ENCODE results near the gene OVOL3. TPM values are rescaled to one million over a fixed set of nuclear protein-coding genes. Genes with fewer than 3 reads are reported as not detected.
"Not testable (repeated sequence)": the region's sequence is repeated elsewhere in the genome, so short reads cannot be mapped to it uniquely, and the experiment has no call there.

Gene OVOL3
- total RNA-seq, 1 experiment from 2014 or later: not detected

GRCh38 chr19:36131221-36131620 is 20.3 kb downstream of the OVOL3 start:
- DNase-seq (ENCODE audit: low spot score): not testable (repeated sequence)

GRCh38 chr19:36134867-36135266 is 23.9 kb downstream of the OVOL3 start:
- not testable (repeated sequence) for DNase-seq (ENCODE audit: low spot score)

- DNase-seq (ENCODE audit: low spot score): peak; percentile 95
Measured at GRCh38 chr19:36136964-36137686, 26.2 kb downstream of the OVOL3 start.

- no peak for DNase-seq (ENCODE audit: low spot score)
Measured at GRCh38 chr19:36139120-36139472, 28.2 kb downstream of the OVOL3 start.

GRCh38 chr19:36139473-36140303 is 28.7 kb downstream of the OVOL3 start, which contains the start of gene CAPNS1:
CAPNS1 (plus strand) TSS chr19:36140066; CDS start chr19:36141012, 946 bp downstream.
- DNase-seq (ENCODE audit: low spot score): peak; percentile 100

GRCh38 chr19:36140304-36141038 is 29.5 kb downstream of the OVOL3 start:
- DNase-seq (ENCODE audit: low spot score): peak; percentile 65

GRCh38 chr19:36141039-36141927 is 30.3 kb downstream of the OVOL3 start:
- peak; percentile 99 for DNase-seq (ENCODE audit: low spot score)

- no peak for DNase-seq (ENCODE audit: low spot score)
Measured at GRCh38 chr19:36142046-36142445, 31.1 kb downstream of the OVOL3 start.

- no peak for DNase-seq (ENCODE audit: low spot score)
Measured at GRCh38 chr19:36142496-36142895, 31.6 kb downstream of the OVOL3 start.

- DNase-seq (ENCODE audit: low spot score): no peak
Measured at GRCh38 chr19:36144624-36145023, 33.7 kb downstream of the OVOL3 start.

- no peak for DNase-seq (ENCODE audit: low spot score)
Measured at GRCh38 chr19:36149673-36150406, 38.9 kb downstream of the OVOL3 start.

GRCh38 chr19:36150586-36150985 is 39.6 kb downstream of the OVOL3 start:
- no peak for DNase-seq (ENCODE audit: low spot score)

GRCh38 chr19:36151144-36152018 is 40.4 kb downstream of the OVOL3 start:
- no peak for DNase-seq (ENCODE audit: low spot score)

- DNase-seq (ENCODE audit: low spot score): no peak
Measured at GRCh38 chr19:36152019-36152351, 41.0 kb downstream of the OVOL3 start.

GRCh38 chr19:36152352-36153091 is 41.6 kb downstream of the OVOL3 start, which contains the start of gene COX7A1:
COX7A1 (minus strand) TSS chr19:36152447; CDS start chr19:36152407, 40 bp downstream.
- no peak for DNase-seq (ENCODE audit: low spot score)

GRCh38 chr19:36153126-36153525 is 42.2 kb downstream of the OVOL3 start:
- no peak for DNase-seq (ENCODE audit: low spot score)

GRCh38 chr19:36160821-36161596 is 50.1 kb downstream of the OVOL3 start:
- DNase-seq (ENCODE audit: low spot score): no peak

Data from HT-29 (cell line).